ENCODE results near the gene GPR142.

DNA sequence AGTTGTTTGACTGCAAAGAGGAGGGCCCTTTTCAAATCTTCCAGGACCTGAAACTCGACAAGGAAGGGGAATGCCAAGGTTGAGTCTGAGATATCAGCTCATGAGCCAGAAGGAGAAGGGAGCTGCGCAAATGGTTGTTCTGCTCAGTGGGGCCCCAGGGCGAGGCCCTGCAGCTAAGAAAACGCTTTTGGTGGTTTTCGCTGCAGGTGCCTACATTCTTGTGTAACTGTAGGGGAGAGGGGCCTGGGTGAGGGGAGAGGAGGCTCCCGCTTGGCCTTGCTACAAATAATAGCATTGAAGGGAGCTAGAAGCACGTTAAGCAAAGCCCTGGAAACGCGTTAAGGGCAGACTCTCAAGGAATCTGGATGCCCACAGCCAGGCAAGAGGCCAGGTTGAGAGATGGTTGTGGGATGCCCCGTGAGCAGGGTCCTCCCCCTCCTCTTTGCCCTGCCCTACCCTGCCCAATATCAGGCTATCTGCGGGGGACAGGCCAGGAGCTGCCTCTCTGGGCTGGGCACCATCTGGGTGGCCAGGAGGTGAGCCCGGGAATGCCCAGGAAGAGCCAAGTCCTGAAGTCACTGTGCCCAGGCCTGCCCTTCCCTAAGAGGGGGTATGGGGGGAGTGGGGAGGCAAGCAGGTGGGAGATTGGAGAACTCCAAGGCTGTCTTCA lies 21.9 kb downstream of the GPR142 start:
- TF ChIP-seq, protein P1, sequence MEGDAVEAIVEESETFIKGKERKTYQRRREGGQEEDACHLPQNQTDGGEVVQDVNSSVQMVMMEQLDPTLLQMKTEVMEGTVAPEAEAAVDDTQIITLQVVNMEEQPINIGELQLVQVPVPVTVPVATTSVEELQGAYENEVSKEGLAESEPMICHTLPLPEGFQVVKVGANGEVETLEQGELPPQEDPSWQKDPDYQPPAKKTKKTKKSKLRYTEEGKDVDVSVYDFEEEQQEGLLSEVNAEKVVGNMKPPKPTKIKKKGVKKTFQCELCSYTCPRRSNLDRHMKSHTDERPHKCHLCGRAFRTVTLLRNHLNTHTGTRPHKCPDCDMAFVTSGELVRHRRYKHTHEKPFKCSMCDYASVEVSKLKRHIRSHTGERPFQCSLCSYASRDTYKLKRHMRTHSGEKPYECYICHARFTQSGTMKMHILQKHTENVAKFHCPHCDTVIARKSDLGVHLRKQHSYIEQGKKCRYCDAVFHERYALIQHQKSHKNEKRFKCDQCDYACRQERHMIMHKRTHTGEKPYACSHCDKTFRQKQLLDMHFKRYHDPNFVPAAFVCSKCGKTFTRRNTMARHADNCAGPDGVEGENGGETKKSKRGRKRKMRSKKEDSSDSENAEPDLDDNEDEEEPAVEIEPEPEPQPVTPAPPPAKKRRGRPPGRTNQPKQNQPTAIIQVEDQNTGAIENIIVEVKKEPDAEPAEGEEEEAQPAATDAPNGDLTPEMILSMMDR (conservative IDR thresholded peaks at IDR 0.05; ENCODE audit: low read length): no peak
- no peak for TF ChIP-seq EZH2phosphoT487 (IDR thresholded peaks at IDR 0.05; ENCODE audit: borderline replicate concordance)
